ENCODE data around the gene CFAP74.

- no peak for TF ChIP-seq EP300 (conservative IDR thresholded peaks at IDR 0.05; ENCODE audit: poor library complexity, severe bottlenecking)
- no peak for TF ChIP-seq MXI1 (conservative IDR thresholded peaks at IDR 0.05; ENCODE audit: poor library complexity, severe bottlenecking)
- TF ChIP-seq CTCF (IDR thresholded peaks at IDR 0.05; ENCODE audit: poor library complexity, severe bottlenecking), result no peak
- no peak for TF ChIP-seq POLR2AphosphoS5 (IDR thresholded peaks at IDR 0.05)
- TF ChIP-seq REST (IDR thresholded peaks at IDR 0.05; ENCODE audit: borderline replicate concordance), result no peak
- no peak for TF ChIP-seq SMC3 (conservative IDR thresholded peaks at IDR 0.05; ENCODE audit: poor library complexity)
- TF ChIP-seq TAF1 (IDR thresholded peaks at IDR 0.05; ENCODE audit: low read depth), result no peak
Measured at GRCh38 chr1:1881727-1882126, 121.9 kb downstream of the CFAP74 start.

All from neural cell (in vitro differentiated cells).